Renal cortical epithelial cell (primary cell): ENCODE data around the gene PGC. TPM values are rescaled to one million over a fixed set of nuclear protein-coding genes. Genes with fewer than 3 reads are reported as not detected.

Experiments used
- DNase-seq: peaks from one replicate; pipeline ENCODE4 v3.0.0-alpha.2; 2011; ENCODE audit warnings: low read depth
- total RNA-seq: library from RNA; depleted of rRNA; stranded (reverse); fragments of >200 nt; gene quantifications from 2 replicates; pipeline ENCODE4 v1.2.3, GENCODE V29; 2014

PGC gene
- total RNA-seq, result not detected in 2 replicates

DNA sequence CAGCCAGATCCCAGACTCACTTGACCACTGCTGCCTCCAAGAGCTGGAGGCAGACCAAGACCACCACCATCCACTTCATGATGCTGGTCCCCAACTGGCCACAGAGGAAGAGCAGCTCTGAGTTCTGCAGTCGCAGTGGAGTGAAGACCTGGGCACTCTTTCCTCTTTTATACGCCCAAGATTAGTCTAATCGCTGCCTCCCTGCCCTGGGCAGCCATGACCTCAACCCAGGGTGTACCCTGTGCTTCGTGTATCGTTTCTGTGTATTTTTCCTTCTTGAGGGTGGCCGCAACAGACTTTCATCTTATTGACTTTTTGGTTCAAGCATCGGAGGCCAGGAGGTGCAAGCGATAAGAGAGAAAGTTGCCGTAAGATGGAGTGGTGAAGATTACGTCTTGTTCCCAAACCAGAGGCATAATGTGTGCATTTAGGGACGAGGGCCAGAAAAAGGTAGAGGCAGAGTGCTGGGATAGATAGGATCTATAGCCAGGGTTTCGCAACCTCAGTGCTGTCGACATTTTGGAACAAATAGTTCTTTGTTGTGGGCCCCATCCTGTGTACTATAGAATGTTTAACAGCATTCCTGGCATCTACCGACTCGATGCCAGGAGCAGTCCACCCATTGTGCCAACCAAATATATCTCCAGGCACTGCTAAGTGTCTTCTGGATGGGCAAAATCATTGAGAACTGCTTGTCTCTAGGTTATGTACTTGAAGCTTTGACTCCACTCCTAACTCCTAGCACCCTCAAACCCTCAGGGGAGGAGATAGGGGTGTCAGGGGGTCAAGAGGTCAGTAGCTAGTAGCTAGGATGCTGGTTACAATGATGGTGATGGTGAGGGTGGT lies at the start of gene PGC:
Gene PGC (minus strand): TSS at position 142 of the 846 bp plus-strand sequence. CDS start 63 bp downstream, at position 79.
- DNase-seq, result no peak

GRCh38 chr6:41796474-41796873 lies 49.3 kb upstream of the PGC start:
- DNase-seq, result no peak

DNA sequence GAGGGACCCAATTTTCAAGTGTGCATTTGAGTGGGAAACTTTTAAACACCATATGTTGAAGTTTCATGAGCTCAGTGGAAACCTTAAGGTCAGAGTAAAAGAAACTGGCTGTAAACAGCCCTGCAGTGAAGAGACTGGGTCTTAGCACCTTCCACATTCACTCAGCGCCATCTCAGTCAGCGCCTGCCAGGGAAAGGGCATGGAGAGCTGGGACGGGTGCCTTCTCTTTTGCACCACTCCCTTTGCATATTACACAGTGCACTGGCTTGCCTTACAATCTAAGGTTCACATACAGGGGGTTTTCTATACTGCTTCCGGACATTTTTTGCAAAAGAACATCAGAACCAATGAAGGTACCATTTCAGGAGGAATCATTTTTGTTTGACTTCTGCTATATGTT lies 44.8 kb upstream of the PGC start:
- no peak for DNase-seq

GRCh38 chr6:41791305-41791704 lies 44.1 kb upstream of the PGC start:
- no peak for DNase-seq

GRCh38 chr6:41790045-41790444 lies 42.8 kb upstream of the PGC start:
- DNase-seq, result no peak

DNA sequence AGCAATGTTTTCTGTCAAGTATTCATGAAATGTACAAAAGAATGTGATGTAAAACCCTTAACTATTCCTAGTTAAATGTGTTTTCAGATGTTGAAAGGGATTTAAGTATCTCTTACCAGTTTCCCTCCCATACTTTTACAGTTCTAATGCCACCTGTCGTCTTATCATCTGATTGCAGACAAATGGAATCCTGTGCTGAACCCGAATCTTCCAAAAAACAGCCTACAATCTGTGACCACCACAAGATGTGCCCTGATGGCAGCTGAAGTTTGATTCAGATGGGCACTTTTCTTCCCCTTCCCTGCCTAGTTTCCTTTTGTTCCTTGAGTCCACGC lies 42.2 kb upstream of the PGC start:
- no peak for DNase-seq

GRCh38 chr6:41787219-41787917 lies 40.2 kb upstream of the PGC start, which contains the start of gene TOMM6:
TOMM6 (plus strand) TSS chr6:41787694; CDS start chr6:41787698, 4 bp downstream.
- DNase-seq, result peak; percentile 85

DNA sequence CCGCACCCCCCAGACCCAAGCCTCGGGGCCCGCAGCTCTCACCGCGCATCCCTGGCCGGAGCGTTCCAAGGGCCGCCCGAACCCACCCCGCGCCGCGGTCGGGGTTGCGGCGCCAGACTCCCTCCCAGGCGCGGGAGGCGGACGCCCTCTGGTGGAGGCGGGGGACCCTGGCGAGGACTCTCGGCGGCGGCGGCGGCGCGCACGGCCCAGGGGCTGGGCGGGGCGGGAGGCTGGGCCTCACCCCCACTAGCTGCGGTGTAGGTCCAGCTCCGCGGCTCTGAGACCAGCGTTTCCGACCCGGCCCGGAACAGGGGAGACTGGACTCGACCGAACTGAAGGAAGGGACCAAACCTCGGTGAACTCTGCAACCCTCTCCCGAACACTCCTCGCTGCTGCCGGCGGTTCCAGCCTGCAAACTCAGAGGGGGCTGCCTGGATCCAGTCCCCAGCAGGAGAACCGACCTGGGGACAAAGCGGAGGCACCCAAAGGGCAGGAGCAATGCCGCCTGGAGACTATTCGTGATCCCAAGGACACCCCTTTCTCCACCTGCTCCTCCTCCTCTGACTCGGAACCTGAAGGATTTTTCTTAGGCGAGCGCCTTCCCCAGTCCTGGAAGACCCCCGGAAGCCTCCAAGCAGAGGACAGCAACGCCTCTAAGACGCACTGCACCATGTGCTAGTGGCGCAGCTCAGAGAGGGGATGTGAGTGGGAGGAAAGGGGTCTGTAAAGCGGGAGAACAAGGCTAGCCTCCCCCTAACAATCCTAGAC lies 39.4 kb upstream of the PGC start:
- DNase-seq, result peak; percentile 14

DNA sequence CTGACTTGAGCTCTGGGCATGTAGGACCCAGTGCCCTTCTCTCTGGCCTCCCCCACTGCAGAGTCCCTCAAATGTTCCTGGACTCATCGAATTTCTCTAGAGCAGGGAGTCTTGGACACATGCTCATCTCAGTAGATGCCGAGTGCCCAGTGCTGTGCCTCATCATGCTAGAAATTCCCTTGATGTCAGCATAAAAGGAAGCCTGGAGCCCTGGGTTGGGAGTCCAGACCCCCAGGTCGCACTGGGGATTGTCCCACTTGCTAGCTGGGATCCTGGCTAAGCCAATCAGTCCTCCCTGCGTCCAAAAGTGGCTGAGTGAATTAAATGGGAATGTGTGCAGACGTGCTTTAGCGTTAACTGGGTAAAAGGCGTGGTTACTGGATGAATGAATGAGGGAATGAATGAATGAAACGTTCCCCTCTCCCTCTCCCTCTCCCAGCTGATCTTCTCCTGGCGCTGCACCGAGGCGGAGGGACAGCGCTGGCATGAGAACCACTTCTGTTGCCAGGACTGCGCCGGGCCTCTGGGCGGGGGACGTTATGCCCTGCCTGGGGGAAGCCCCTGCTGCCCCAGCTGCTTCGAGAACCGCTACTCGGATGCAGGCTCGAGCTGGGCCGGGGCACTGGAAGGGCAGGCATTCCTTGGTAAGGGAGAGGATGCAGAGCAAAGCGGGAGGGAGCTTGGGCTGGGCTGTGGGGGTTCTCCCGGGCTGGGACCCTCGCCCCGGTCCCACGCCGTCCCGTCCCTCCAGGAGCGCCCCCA lies 38.7 kb upstream of the PGC start:
- DNase-seq, result no peak

- DNase-seq, result no peak
Observed at GRCh38 chr6:41785254-41785653, 38.1 kb upstream of the PGC start.

DNA sequence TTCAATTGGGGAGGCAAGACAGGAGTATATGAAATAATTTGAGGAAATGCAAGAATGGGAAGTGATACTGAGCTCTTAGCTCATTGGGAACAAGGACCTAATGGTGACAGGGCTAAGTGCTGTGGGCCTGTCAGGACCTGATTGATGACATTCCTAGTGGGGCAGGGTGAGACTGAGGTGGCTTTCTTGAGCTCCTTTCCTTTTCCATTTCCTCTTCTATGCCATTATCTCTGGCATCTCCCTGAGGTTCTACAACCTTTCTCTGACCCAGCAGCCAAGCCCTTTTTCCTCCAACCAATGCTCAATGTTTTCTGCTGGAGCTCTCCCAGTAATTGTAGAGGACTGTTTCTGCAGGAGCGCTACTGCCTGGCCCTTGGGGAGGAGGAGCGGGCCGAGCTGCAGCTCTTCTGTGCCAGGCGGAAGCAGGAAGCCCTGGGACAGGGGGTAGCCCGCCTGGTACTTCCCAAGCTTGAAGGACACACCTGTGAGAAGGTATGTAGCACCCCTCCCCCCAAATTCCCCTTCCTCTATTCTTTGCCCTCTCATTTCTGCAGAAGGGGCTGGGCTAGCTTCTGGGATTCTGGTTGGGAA lies 37.5 kb upstream of the PGC start:
- DNase-seq, result peak; percentile 28

DNA sequence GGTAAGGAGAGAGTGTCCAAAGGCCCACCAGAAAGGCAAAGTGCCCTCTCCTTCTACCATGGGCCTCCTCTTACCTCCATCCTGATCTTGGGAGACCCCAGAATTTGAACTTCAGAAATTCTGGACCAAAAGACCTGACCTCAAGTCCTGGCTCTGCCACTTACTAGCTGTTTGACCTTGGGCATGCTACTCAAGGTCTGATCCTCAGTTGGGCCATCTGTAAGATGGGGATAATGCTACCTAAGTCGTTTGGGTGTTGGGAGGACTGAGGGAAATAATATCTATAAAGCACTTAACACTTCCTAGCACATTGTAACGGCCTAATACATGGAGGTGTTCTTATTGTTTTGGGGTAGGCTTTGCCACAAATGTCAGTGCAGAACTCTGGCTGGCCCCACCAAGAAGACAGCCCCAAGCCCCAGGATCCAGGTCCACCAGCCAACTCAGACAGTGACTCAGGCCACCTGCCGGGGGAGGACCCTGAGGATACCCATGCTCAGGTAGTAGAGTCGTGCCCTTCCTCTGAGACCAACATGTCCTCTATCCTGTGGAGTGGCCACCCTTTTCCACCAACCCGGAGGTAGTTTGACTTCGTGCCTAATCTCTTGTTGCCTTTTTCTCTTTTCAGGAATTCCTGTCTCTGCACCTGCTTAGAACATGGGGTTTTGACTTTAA lies 36.0 kb upstream of the PGC start:
- no peak for DNase-seq

DNA sequence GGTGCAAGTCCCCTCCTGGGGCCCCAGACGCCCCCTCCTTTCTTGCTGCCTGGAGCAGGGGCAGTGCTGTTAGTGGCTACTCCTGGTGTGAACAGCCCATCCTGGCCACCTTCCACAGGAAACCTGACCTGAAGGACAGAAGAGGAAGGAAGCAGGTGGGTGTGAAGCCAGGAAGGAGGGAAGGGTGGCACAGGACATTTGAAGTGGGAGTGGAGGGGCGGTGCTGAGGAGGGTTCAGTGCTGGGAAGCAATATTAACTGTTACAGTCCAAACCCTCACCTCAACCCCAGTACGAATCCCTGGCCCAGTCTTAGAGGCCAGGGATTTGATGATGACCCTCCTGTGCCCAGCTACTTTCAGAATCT lies 34.2 kb upstream of the PGC start:
- no peak for DNase-seq

DNA sequence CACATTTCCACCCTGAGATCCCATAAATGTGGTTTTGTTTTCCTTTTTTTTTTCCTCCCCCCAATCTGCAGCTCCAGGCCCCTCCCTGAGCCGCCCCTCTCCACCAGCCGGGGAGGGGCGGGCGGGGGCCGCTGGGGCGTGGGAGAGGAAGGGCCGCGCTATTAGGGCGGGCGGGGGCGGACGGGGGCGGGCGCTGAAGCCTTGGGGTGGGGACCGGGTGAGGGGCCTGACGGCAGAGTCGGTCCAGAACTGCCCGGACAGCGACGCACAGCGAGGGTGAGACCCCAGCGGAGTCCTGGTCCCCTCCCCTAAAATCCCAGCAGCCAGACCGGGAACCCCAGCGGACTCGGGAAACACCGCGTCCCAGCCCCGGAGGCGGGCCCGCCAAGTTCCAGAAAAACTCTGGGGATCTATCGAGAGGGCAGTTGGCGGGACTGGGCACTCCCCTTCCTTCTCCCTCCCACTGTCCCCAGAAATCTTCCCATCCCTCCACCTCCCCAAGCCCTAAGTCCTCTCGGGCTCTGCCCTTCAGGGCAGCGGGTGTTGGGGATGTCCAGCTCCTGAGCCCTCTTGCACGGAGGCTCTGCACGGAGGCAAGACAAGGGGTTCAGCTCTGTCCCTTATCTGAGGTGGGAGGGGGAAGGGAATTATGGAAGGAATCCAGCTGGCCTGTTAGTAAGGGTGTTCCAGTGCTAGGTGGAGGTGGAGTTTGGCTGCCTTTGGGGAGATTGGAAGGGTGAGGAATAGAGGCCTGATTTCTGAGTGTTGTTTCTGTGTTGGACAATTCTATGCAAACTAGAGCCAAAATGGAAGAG lies 33.6 kb upstream of the PGC start, which contains the start of gene PRICKLE4:
Gene PRICKLE4 (plus strand): TSS at position 232 of the 815 bp plus-strand sequence. CDS start 2,692 bp downstream, outside the sequence.
- DNase-seq, result peak; percentile 28

- DNase-seq, result peak; percentile 78
Observed at GRCh38 chr6:41779788-41780550, 32.8 kb upstream of the PGC start, which contains the start of gene FRS3. FRS3 (minus strand) TSS chr6:41779900; CDS start chr6:41776987, 2,913 bp downstream.

DNA sequence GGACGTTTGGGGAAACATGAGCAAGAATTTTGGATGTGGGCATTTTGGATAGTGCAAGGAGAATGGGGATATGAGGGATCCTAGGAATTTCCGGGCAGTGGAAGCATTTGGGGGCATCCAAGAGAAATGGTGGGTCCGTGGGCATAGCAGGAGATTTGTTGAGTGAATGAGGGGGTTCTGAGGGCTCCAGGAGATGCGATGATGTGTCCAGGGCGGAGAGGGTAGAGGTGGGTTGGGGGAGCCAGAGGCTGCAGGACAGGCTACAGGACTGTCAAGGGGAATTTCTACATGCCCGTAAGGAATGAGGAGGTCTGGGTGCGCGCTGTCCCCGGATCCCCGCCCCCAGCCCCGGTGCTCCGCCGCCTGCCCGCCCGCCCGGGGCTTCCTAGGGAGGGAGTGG lies 32.1 kb upstream of the PGC start:
- DNase-seq, result no peak

- no peak for DNase-seq
Observed at GRCh38 chr6:41778895-41779294, 31.7 kb upstream of the PGC start.

- DNase-seq, result no peak
Observed at GRCh38 chr6:41777551-41778285, 30.5 kb upstream of the PGC start.
